Nephron (organoid): Measurements from ENCODE around the gene REG3A.

ENCODE experiments used
- H3K27ac Mint-ChIP-seq, 3 experiments: 2 replicates each; pipeline ENCODE4 v1.8.0; 2020; ENCODE audit warnings: mixed read lengths in 3 of 3, mild to moderate bottlenecking in 2 of 3, moderate library complexity in 1 of 3
- H3K27me3 Mint-ChIP-seq: 2 replicates; pipeline ENCODE4 v1.8.0; 2021; ENCODE audit warnings: low read depth, mild to moderate bottlenecking, moderate library complexity, mixed read lengths
- H3K36me3 Mint-ChIP-seq: 2 replicates; pipeline ENCODE4 v1.8.0; 2020; ENCODE audit warnings: low read depth, mixed read lengths
- H3K4me1 Mint-ChIP-seq: 2 replicates; pipeline ENCODE4 v1.8.0; 2020; ENCODE audit warnings: mixed read lengths
- H3K4me3 Mint-ChIP-seq, 3 experiments: 2 replicates each; pipeline ENCODE4 v1.8.0; 2020; ENCODE audit warnings: mild to moderate bottlenecking in 3 of 3, mixed read lengths in 3 of 3, moderate library complexity in 2 of 3
- H3K9me3 Mint-ChIP-seq: 2 replicates; pipeline ENCODE4 v1.8.0; 2020; ENCODE audit warnings: mixed read lengths
- CTCF ChIP-seq, 3 experiments: fragments of 200-600 bp; sonication (generic); IDR thresholded peaks; one replicate each; pipeline ENCODE4 v1.5.0; 2021; ENCODE audit warnings: antibody characterized with exemption in 3 of 3; ENCODE audit not compliant: unreplicated experiment in 3 of 3

Gene REG3A

GRCh38 chr2:79180092-79180491 lies 20.5 kb upstream of the REG3A start:
- no peak for TF ChIP-seq CTCF (IDR thresholded peaks at IDR 0.05; ENCODE audit: unreplicated experiment in 3 of 3)
- Mint-ChIP-seq H3K27ac (no peak overlapping the region), H3K9me3 (peaks cover 19% of the 10 kb centered on the region), H3K4me1 (peaks cover 4% of the 10 kb centered on the region), H3K4me3 (no peak overlapping the region), H3K36me3 (no peaks in the 10 kb centered on the region), H3K27me3 (no peaks in the 10 kb centered on the region)

GRCh38 chr2:79179036-79179435 lies 19.5 kb upstream of the REG3A start:
- H3K9me3 Mint-ChIP-seq = peaks cover 16% of the 10 kb centered on the region
- no peak overlapping the region for H3K4me3 Mint-ChIP-seq

GRCh38 chr2:79178076-79178674 lies 18.6 kb upstream of the REG3A start:
- peak overlapping the region in 1 of 3 experiments; percentile 14 for H3K27ac Mint-ChIP-seq
- H3K27me3 Mint-ChIP-seq = no peaks in the 10 kb centered on the region
- TF ChIP-seq CTCF (IDR thresholded peaks at IDR 0.05; ENCODE audit: unreplicated experiment in 3 of 3) = no peak
- peaks cover 16% of the 10 kb centered on the region for H3K9me3 Mint-ChIP-seq
- H3K36me3 Mint-ChIP-seq = no peaks in the 10 kb centered on the region
- H3K4me1 Mint-ChIP-seq = peaks cover 4% of the 10 kb centered on the region
- no peak overlapping the region for H3K4me3 Mint-ChIP-seq

More at GRCh38 chr2:79179036-79179435, 19.5 kb upstream of the REG3A start:
- Mint-ChIP-seq H3K36me3 (no peaks in the 10 kb centered on the region), H3K4me1 (peaks cover 4% of the 10 kb centered on the region), H3K27me3 (no peaks in the 10 kb centered on the region), H3K27ac (peak overlapping the region in 1 of 3 experiments; percentile 35)
- no peak for TF ChIP-seq CTCF (IDR thresholded peaks at IDR 0.05; ENCODE audit: unreplicated experiment in 3 of 3)

GRCh38 chr2:79171348-79171958 lies 11.9 kb upstream of the REG3A start:
- no peaks in the 10 kb centered on the region for H3K36me3 Mint-ChIP-seq
- no peaks in the 10 kb centered on the region for H3K27me3 Mint-ChIP-seq
- H3K4me1 Mint-ChIP-seq = no peaks in the 10 kb centered on the region
- no peak for TF ChIP-seq CTCF (IDR thresholded peaks at IDR 0.05; ENCODE audit: unreplicated experiment in 3 of 3)
- H3K27ac Mint-ChIP-seq = no peak overlapping the region
- H3K9me3 Mint-ChIP-seq = no peaks in the 10 kb centered on the region
- no peak overlapping the region for H3K4me3 Mint-ChIP-seq

- Mint-ChIP-seq H3K9me3 (peaks cover 3% of the 10 kb centered on the region), H3K36me3 (no peaks in the 10 kb centered on the region), H3K4me3 (no peak overlapping the region), H3K27me3 (no peaks in the 10 kb centered on the region), H3K4me1 (no peaks in the 10 kb centered on the region), H3K27ac (no peak overlapping the region)
- TF ChIP-seq CTCF (IDR thresholded peaks at IDR 0.05; ENCODE audit: unreplicated experiment in 3 of 3) = no peak
Measured at GRCh38 chr2:79162801-79163200, 3.2 kb upstream of the REG3A start.

- Mint-ChIP-seq H3K4me1 (no peaks in the 10 kb centered on the region), H3K36me3 (no peaks in the 10 kb centered on the region), H3K27ac (no peak overlapping the region), H3K27me3 (no peaks in the 10 kb centered on the region), H3K9me3 (peaks cover 3% of the 10 kb centered on the region), H3K4me3 (no peak overlapping the region)
- TF ChIP-seq CTCF (IDR thresholded peaks at IDR 0.05; ENCODE audit: unreplicated experiment in 3 of 3) = no peak
Measured at GRCh38 chr2:79162132-79162531, 2.6 kb upstream of the REG3A start.
